Measurements from ENCODE around the gene EPDR1.

DNA sequence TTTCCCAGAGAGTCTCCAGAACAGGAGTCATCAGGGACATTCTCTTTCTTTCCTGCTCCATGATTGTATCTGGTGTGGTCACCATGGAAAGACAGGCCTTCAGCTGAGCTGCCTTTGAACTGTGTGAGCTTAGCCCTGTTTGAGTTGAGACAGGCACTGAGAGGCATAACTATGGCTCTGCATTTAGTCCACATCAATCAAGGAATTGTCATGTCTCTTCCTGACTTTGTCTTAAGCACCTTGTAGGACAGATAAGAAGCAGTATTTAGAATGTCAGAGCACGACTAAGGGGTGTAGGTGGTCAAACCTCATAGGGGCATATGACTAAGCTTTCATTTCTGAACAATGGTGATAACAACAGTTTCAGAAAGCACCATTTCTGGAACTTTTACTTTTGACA, 53.5 kb downstream of the EPDR1 start:
- TF ChIP-seq, protein P1, sequence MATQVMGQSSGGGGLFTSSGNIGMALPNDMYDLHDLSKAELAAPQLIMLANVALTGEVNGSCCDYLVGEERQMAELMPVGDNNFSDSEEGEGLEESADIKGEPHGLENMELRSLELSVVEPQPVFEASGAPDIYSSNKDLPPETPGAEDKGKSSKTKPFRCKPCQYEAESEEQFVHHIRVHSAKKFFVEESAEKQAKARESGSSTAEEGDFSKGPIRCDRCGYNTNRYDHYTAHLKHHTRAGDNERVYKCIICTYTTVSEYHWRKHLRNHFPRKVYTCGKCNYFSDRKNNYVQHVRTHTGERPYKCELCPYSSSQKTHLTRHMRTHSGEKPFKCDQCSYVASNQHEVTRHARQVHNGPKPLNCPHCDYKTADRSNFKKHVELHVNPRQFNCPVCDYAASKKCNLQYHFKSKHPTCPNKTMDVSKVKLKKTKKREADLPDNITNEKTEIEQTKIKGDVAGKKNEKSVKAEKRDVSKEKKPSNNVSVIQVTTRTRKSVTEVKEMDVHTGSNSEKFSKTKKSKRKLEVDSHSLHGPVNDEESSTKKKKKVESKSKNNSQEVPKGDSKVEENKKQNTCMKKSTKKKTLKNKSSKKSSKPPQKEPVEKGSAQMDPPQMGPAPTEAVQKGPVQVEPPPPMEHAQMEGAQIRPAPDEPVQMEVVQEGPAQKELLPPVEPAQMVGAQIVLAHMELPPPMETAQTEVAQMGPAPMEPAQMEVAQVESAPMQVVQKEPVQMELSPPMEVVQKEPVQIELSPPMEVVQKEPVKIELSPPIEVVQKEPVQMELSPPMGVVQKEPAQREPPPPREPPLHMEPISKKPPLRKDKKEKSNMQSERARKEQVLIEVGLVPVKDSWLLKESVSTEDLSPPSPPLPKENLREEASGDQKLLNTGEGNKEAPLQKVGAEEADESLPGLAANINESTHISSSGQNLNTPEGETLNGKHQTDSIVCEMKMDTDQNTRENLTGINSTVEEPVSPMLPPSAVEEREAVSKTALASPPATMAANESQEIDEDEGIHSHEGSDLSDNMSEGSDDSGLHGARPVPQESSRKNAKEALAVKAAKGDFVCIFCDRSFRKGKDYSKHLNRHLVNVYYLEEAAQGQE (IDR thresholded peaks at IDR 0.05; ENCODE audit: low read depth): no peak
- no peak for TF ChIP-seq NFIC (IDR thresholded peaks at IDR 0.05)
- TF ChIP-seq EGR1 (IDR thresholded peaks at IDR 0.05): no peak
- TF ChIP-seq TAF1 (IDR thresholded peaks at IDR 0.05; ENCODE audit: low read depth): no peak
- no peak for TF ChIP-seq EP300 (IDR thresholded peaks at IDR 0.05; ENCODE audit: borderline replicate concordance)
- TF ChIP-seq FOXM1 (IDR thresholded peaks at IDR 0.05; ENCODE audit: borderline replicate concordance, low read depth): no peak
- TF ChIP-seq RAD21 (IDR thresholded peaks at IDR 0.05; ENCODE audit: low read depth): no peak
- no peak for TF ChIP-seq CEBPB (IDR thresholded peaks at IDR 0.05)
- no peak for TF ChIP-seq CREB1 (IDR thresholded peaks at IDR 0.05; ENCODE audit: low read depth)
- no peak for TF ChIP-seq TCF12 (IDR thresholded peaks at IDR 0.05; ENCODE audit: low read depth)
- TF ChIP-seq, protein P2, sequence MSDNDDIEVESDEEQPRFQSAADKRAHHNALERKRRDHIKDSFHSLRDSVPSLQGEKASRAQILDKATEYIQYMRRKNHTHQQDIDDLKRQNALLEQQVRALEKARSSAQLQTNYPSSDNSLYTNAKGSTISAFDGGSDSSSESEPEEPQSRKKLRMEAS (IDR thresholded peaks at IDR 0.05): no peak
